HUDEP-2 (cell line): ENCODE data around the gene ESF1.

ENCODE experiments used
- DNase-seq, 76 experiments: peaks; one replicate each; lab custom pipeline; 2025; ENCODE audit not compliant: unreplicated experiment in 76 of 76; lab: John Stamatoyannopoulos, UW

The ESF1 gene

GRCh38 chr20:13681248-13682125 is 103.2 kb downstream of the ESF1 start:
- no peak for DNase-seq

- no peak for DNase-seq
These were observed 105.8 kb downstream of the ESF1 start for GRCh38 chr20:13678944-13679343.

DNA sequence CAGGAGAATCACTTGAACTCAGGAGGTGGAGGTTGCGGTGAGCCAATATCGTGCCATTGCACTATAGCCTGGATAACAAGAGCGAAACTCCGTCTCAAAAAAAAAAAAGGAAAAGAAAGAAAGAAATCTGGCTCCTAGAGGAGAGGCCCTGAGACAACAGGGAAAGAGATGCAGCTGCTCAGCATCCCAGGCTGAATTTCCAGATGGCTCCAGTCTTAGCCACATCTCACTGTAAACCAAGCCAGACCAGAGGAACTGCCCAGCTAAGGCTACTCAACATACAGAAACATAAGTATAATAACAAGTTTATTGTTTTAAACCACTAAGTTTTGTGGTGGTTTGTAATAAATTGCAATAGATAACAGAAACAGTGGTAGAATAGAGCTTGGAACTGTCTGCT is 107.5 kb downstream of the ESF1 start:
- DNase-seq, result no peak

GRCh38 chr20:13676682-13677081 is 108.0 kb downstream of the ESF1 start:
- DNase-seq, result no peak

DNA sequence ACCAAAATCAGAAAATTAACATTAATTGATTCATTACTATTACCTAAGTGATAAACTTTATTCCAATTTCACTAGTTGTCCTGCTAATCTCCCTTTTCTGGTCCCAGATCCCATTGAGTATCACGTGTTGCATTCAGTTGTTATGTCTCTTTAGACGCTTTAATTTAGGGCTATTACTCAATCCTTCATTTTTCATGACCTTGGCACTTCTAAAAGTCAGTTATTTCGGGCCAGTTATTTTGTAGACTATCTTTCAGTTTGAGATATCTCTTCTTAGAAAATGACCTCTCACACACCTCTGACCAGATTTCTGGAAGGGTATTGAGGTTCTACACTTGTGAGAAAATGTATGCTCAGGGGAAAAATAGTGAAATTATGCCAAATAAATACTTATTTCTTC is 112.0 kb downstream of the ESF1 start:
- DNase-seq, result no peak

DNA sequence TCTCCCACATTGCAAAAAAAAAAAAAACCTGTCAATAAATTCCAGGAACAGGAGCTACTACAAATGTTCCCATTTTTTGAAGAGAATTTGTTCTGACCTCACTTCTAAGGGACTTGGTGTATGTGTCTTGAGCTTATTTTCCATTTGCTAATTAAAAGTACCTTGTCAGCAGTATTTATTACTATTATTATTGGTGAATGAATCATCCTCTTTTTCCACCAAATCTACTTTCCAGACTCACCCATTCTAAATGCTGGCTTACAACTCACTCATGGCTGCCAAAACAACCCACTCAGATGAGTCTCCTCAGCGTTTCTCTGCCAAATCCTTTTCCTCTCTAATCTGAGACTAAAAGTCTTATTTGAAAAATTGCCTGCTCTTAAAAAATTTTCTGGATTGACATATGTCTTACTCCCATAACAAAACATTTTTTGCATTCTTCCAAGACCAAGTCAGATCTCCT is 112.8 kb downstream of the ESF1 start:
- DNase-seq, result no peak

- DNase-seq, result no peak
These were observed 113.2 kb downstream of the ESF1 start for GRCh38 chr20:13671512-13671911.

GRCh38 chr20:13670160-13670559 is 114.6 kb downstream of the ESF1 start:
- DNase-seq, result no peak

- DNase-seq, result no peak
These were observed 118.9 kb downstream of the ESF1 start for GRCh38 chr20:13665709-13666395.
